ENCODE data around the gene TMPRSS12.
"Not testable (repeated sequence)": the region's sequence is repeated elsewhere in the genome, so short reads cannot be mapped to it uniquely, and the experiment has no call there.

TMPRSS12 gene, protein sequence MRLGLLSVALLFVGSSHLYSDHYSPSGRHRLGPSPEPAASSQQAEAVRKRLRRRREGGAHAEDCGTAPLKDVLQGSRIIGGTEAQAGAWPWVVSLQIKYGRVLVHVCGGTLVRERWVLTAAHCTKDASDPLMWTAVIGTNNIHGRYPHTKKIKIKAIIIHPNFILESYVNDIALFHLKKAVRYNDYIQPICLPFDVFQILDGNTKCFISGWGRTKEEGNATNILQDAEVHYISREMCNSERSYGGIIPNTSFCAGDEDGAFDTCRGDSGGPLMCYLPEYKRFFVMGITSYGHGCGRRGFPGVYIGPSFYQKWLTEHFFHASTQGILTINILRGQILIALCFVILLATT

DNA sequence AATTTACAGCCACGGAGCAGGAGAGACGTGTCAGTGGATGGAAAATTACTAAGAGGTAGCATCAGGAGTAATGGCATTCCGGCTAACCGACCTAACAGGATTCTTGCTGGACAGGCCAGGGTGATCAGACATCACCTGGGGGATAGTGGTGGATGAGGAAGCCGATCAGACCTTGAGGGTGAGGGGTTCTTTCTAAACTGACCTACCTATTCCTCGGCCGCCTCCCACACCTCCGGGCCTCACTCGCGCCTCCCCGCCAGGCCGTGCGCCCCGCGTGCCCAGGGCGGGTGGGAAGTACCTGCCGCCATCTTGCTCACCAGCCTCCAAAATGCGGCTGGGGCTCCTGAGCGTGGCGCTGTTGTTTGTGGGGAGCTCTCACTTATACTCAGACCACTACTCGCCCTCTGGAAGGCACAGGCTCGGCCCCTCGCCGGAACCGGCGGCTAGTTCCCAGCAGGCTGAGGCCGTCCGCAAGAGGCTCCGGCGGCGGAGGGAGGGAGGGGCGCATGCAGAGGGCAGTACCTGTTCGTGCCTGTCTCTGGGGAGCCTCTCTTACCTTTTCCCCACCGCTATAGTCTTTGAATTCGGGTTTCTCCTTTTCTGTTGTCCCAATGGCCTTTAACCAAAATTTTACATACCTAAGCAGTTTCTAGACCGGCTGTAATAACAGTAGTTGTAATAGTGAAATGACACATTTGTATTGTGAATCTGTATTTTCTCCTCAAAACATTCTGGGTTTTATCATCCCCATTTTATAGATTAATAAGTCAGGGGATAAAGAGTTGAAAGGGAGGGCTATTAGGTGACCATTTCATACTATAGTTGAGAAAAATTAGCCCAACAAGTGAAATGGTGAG, at the start of gene TMPRSS12:
Gene TMPRSS12, plus strand, starts transcription at position 290 of the 857 bp plus-strand sequence. Its CDS starts 39 bp downstream, at position 329.
- no peak for TF ChIP-seq CTCF (conservative IDR thresholded peaks at IDR 0.05)

DNA sequence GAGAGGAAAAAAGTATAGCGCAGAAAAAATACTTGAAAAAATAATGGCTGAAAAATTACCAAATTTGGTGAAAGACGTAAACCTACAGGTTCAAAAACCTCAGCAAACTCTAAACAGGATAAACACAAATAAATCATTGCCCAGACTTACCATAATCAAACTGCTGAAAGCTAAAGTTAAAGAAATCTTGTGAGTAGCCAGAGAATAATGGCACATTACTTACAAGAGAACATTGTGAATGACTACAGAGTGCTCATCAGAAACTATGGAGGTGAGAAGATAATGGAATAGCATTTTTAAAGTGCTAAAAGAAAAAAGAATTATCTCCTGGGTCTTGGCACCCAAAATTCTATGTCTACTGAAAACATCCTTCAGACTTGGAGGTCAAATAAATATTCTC, 42.8 kb upstream of the TMPRSS12 start:
- no peak for TF ChIP-seq CTCF (conservative IDR thresholded peaks at IDR 0.05)
- H3K27ac ChIP-seq: no peak overlapping the region

More for the DNA sequence above, at the start of gene TMPRSS12:
- no peak within 1 kb of the TSS for H3K27ac ChIP-seq

DNA sequence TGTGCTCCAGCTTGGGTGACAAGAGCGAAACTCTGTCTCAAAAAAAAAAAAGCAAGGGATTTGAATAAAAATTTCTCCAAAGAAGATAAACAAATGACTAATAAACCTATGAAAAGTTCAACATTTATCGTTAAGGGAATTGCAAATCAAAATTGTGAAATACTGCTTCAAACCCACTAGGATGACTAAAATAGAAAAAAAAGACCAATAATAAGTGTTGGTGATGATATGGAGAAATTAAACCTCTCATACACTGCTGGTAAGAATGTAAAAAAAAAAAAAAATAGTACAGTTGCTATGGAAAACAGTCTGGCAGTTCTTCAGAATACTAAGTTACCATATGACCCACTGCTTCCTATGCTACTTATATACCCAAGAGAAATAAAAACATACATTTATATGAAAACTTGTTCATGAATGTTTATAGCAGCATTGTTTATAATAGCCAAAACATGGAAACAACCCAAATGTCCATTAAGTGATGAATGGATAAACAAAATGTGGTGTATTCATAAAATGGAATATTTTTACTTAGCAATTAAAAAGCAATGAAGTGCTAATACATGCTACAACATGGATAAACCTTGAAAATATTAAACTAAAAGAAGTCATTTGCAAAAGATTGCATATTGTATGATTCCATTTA, 39.4 kb upstream of the TMPRSS12 start:
- no peak for TF ChIP-seq CTCF (conservative IDR thresholded peaks at IDR 0.05)
- no peak overlapping the region for H3K27ac ChIP-seq

- no peak overlapping the region for H3K27ac ChIP-seq
- TF ChIP-seq CTCF (conservative IDR thresholded peaks at IDR 0.05): no peak
Observed at GRCh38 chr12:50806176-50806575, 36.5 kb upstream of the TMPRSS12 start.

GRCh38 chr12:50809131-50809530, 33.6 kb upstream of the TMPRSS12 start:
- not testable (repeated sequence) for H3K27ac ChIP-seq

- H3K27ac ChIP-seq: not testable (repeated sequence)
Observed at GRCh38 chr12:50814921-50815320, 27.8 kb upstream of the TMPRSS12 start.

- TF ChIP-seq CTCF (conservative IDR thresholded peaks at IDR 0.05): no peak
- H3K27ac ChIP-seq: no peak overlapping the region
Observed at GRCh38 chr12:50820177-50820576, 22.5 kb upstream of the TMPRSS12 start.

DNA sequence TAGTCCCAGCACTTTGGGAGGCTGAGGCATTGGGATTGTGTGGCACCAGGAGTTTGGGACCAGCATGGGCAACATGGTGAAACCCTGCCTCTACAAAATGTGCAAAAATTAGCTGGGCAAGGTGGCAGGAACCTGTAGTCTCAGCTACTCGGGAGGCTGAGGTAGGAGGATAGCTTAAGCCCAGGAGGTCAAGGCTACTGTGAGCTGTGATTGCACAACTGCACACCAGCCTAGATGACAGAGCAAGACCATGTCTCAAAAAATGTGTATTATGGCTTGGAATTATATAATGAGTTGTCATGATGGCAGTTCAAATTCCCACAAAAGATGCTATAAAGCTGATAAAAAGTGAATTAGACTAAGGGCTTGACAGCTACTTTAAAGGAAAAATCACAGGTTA, 20.6 kb upstream of the TMPRSS12 start:
- no peak for TF ChIP-seq CTCF (conservative IDR thresholded peaks at IDR 0.05)
- H3K27ac ChIP-seq: no peak overlapping the region

- H3K27ac ChIP-seq: not testable (repeated sequence)
Observed at GRCh38 chr12:50823724-50824123, 19.0 kb upstream of the TMPRSS12 start.
